ENCODE results near the gene CYTL1. TPM values are rescaled to one million over a fixed set of nuclear protein-coding genes. Genes with fewer than 3 reads are reported as not detected.

The CYTL1 gene
- total RNA-seq, 1 donor from 2014 or later: 16.9 TPM

DNA sequence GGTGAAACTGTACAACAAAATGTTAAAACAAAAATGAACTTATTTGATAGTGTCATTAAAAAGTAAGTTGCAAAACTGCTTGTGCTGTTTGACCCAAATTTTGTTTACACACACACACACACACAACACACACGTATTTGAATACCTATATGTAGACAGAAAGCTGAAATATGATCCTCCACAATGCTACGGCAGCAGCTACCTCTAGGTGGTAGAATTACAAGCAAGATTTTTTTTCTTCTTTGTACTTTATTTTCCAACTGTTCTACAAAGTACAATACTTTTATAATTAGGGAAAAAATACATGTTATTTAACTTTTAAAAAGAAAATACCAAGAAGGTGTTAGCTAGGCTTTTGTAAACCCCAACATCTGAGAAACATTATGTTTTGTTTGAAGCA, 1.2 kb downstream of the CYTL1 start:
- DNase-seq (ENCODE audit: low spot score in 2 of 2, unreplicated experiment in 2 of 2): no peak
- TF ChIP-seq, protein P1, sequence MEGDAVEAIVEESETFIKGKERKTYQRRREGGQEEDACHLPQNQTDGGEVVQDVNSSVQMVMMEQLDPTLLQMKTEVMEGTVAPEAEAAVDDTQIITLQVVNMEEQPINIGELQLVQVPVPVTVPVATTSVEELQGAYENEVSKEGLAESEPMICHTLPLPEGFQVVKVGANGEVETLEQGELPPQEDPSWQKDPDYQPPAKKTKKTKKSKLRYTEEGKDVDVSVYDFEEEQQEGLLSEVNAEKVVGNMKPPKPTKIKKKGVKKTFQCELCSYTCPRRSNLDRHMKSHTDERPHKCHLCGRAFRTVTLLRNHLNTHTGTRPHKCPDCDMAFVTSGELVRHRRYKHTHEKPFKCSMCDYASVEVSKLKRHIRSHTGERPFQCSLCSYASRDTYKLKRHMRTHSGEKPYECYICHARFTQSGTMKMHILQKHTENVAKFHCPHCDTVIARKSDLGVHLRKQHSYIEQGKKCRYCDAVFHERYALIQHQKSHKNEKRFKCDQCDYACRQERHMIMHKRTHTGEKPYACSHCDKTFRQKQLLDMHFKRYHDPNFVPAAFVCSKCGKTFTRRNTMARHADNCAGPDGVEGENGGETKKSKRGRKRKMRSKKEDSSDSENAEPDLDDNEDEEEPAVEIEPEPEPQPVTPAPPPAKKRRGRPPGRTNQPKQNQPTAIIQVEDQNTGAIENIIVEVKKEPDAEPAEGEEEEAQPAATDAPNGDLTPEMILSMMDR (IDR thresholded peaks at IDR 0.05; ENCODE audit: unreplicated experiment): no peak
- peaks cover 52% of the 10 kb centered on the region for H3K27me3 Mint-ChIP-seq (ENCODE audit: low read depth)
- H3K4me1 Mint-ChIP-seq: peaks cover 12% of the 10 kb centered on the region
- H3K36me3 Mint-ChIP-seq: no peaks in the 10 kb centered on the region
- H3K9me3 Mint-ChIP-seq: peaks cover 6% of the 10 kb centered on the region
- no peak overlapping the region for H3K27ac Mint-ChIP-seq
- no peak overlapping the region for H3K4me3 Mint-ChIP-seq

DNA sequence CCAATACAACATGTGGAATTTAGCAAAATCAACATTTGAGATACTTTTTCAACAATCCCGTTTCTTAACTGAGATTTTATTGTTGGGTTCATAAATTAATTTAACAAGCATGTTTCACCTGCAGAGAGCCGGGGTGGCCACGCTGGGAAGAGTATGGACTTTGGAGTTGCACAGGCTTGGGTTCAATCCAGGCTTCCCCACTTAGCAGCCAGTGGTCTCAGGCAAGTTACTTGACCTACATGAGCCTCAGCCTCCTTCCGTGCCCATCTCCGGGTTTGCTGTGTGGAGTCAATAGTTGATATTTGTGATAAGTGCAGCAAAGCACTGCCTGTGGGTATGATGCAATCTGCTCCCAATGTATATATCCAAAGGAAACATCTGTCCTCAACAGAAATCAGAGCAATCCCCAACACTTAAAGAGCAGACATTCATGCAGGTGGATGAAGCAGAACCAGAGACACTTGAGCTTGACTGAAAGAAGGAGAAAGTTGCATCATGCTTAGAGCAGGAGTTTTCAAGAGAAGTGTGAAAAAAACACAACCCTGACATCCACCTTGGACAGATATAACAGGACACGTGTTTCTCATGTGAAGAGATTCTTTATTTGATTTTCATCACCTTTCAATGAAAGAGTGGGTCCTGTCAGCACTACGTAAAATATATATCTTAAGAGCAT, 5.1 kb downstream of the CYTL1 start:
- H3K27me3 Mint-ChIP-seq (ENCODE audit: low read depth): peaks cover 59% of the 10 kb centered on the region
- H3K4me3 Mint-ChIP-seq: no peak overlapping the region
- H3K36me3 Mint-ChIP-seq: no peaks in the 10 kb centered on the region
- peaks cover 7% of the 10 kb centered on the region for H3K4me1 Mint-ChIP-seq
- TF ChIP-seq, protein P1 (IDR thresholded peaks at IDR 0.05; ENCODE audit: unreplicated experiment): no peak
- no peak for DNase-seq (ENCODE audit: low spot score in 2 of 2, unreplicated experiment in 2 of 2)
- no peak overlapping the region for H3K27ac Mint-ChIP-seq
- no peaks in the 10 kb centered on the region for H3K9me3 Mint-ChIP-seq

DNA sequence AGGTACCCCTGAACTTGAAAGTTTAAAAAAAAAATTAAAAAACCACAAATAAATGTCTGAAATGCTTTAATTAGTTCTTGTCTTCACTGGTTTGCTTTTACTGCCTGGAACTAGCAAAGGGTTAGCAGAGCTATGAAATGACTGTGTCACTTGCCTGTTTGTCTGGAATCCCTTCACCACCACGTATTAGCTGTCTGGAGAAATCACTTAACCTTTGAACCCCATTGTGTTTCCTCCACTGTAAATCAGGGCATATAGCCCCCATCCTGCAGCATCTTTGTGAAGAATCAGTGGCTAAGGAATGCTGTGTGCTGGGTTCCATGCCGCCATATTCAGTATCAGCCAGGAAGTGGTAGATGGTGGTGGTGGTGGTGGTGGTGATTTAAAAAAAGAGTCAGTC, 6.3 kb downstream of the CYTL1 start:
- no peaks in the 10 kb centered on the region for H3K36me3 Mint-ChIP-seq
- TF ChIP-seq, protein P1 (IDR thresholded peaks at IDR 0.05; ENCODE audit: unreplicated experiment): no peak
- no peak overlapping the region for H3K4me3 Mint-ChIP-seq
- H3K4me1 Mint-ChIP-seq: peaks cover under 1% of the 10 kb centered on the region
- no peak for DNase-seq (ENCODE audit: low spot score in 2 of 2, unreplicated experiment in 2 of 2)
- no peak overlapping the region for H3K27ac Mint-ChIP-seq
- H3K9me3 Mint-ChIP-seq: no peaks in the 10 kb centered on the region
- H3K27me3 Mint-ChIP-seq (ENCODE audit: low read depth): peaks cover 61% of the 10 kb centered on the region

DNA sequence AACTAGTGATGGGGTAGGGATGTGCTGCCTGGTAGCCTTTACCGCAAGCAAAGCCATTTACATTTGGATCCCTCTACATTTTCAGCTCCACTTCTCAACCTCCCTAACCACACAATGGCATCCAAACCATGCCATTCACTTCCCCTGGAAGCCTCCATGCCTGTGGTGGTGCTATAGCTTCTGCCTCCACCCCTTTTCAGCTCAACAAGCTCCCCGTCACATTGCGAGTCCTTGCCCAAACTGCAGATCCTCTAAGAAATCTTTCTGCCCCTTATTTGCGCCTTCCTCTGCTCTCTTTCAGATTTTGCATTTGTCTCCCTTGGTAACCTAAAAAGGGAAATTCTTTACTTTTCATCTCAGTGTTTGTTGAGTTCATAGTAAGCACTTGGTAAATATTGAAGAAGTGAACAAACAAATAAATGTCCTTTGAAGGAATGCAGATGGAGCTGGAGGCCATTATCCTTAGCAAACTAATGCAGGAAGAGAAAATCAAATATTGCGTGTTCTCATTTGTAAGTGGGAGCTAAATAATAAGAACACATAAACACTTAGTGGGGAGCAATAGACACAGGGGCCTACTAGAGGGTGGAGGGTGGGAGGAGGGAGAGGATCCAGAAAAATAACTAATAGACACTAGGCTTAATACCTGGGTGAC, 6.9 kb downstream of the CYTL1 start:
- no peaks in the 10 kb centered on the region for H3K9me3 Mint-ChIP-seq
- H3K4me1 Mint-ChIP-seq: no peaks in the 10 kb centered on the region
- peaks cover 62% of the 10 kb centered on the region for H3K27me3 Mint-ChIP-seq (ENCODE audit: low read depth)
- H3K4me3 Mint-ChIP-seq: no peak overlapping the region
- TF ChIP-seq, protein P1 (IDR thresholded peaks at IDR 0.05; ENCODE audit: unreplicated experiment): no peak
- H3K27ac Mint-ChIP-seq: no peak overlapping the region
- no peaks in the 10 kb centered on the region for H3K36me3 Mint-ChIP-seq
- DNase-seq (ENCODE audit: low spot score in 2 of 2, unreplicated experiment in 2 of 2): no peak

DNA sequence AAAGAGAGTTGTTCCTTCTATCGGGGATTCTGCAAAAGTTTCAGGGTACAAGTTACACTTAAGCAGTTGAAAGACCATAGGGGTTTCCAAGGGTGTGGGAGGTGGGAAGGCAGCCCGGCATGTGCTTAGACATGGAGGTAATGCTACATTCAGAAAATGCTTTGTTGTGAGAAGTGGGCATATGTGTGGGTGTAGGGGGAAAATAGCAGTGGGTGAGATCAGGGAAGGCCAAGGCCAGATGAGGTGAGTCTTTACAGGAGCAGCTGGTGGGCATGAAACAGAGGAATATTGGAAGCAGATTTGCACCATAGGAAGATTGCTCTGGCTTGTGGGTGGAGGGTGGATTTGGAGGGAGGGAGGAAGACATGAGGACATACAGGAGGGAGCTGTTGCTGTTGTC, 8.3 kb downstream of the CYTL1 start:
- Mint-ChIP-seq H3K36me3 (no peaks in the 10 kb centered on the region), H3K9me3 (no peaks in the 10 kb centered on the region), H3K4me3 (no peak overlapping the region), H3K27ac (no peak overlapping the region), H3K27me3 (ENCODE audit: low read depth) (peaks cover 61% of the 10 kb centered on the region), H3K4me1 (no peaks in the 10 kb centered on the region)
- TF ChIP-seq, protein P1 (IDR thresholded peaks at IDR 0.05; ENCODE audit: unreplicated experiment): no peak
- no peak for DNase-seq (ENCODE audit: low spot score in 2 of 2, unreplicated experiment in 2 of 2)

Data from mesothelial cell of epicardium (in vitro differentiated cells).